GM18499 (cell line): ENCODE results near the gene NPIPB9.
"Not testable (repeated sequence)": the region's sequence is repeated elsewhere in the genome, so short reads cannot be mapped to it uniquely, and the experiment has no call there.

Experiments used
- ATAC-seq: cut with Tn5 transposase; IDR thresholded peaks from one replicate; pipeline ENCODE4 v1.9.1; 2021; ENCODE audit warnings: moderate number of reproducible peaks; ENCODE audit not compliant: insufficient read depth, unreplicated experiment

The NPIPB9 gene

DNA sequence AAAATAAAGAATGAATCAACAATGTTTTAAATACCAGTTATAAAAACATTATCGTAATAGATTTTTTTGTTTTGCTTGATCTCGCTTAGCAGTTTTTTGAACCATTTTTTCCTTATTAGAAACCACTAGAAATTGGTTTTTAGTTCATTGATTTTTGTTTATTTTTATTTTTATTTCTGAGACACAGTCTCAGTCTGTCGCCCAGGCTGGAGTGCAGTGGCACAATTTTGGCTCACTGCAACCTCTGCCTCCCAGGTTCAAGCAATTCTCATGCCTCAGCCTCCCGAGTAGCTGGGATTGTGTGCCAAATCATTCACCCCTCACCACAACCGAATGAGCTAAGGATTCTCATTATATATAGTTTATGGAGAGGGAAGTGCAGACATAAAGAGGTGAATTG is at the start of gene NPIPB9:
TSS of gene NPIPB9 (plus strand) at position 301 of the 400 bp plus-strand sequence.
- not testable (repeated sequence) for ATAC-seq

DNA sequence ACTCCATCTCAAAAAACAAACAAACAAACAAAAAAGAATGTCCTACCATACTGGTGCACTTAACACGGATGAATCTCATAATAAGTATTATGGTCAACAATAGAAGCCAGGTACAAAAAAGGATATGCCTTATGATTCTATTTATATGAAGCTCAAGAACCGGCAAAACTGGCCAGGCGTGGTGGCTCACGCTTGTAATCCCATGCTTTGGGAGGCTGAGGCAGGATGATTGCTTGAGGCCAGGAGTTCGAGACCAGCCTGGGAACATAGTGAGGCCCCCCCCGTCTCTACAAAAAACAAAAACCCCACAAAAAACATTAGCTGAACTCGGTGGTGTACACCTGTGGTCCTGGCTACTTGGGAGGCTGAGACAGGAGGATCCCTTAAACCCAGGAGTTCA is 47.3 kb upstream of the NPIPB9 start:
- ATAC-seq = not testable (repeated sequence)

DNA sequence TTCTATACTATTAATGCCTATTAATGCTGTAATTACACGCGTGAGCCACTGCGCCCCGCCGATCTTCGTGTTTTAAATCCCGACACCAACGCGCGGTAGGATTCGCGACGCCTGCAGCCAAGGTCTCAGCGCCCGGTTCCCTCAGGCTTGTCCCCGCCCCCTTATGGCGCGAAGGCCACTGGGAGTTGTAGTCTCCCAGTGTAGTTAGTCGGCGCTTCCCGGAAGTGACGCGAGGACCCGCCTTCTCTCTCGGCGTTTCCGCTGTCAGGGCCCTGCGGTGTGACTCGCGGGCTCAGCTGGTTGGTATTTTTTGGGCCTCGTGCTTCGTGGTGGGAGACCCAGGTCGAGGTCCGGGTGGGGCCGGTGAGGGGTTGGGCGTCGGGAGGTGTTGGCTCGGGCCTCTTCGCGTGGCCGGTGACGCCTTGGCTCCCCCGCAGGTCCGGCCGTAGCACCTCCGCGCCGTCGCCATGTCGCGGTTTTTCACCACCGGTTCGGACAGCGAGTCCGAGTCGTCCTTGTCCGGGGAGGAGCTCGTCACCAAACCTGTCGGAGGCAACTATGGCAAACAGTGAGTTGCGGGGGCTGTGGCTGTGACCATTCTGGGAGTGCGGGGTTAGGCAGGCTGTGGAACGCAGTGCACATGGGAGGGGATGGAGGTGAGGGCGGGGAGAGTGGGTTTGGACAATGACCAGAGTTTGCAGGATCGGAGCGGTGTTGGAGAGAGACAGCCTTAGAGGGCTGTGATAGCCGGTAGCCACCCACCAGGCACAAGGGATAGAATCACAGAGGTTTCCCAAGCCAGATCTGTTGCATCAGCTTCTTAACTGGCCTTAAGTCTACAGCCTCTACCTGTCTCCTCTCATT is 40.1 kb upstream of the NPIPB9 start, which contains the start of gene EIF3C:
TSS of gene EIF3C (plus strand) at position 245 of the 864 bp plus-strand sequence. CDS start at position 468, 223 bp downstream.
- peak; percentile 46 for ATAC-seq

DNA sequence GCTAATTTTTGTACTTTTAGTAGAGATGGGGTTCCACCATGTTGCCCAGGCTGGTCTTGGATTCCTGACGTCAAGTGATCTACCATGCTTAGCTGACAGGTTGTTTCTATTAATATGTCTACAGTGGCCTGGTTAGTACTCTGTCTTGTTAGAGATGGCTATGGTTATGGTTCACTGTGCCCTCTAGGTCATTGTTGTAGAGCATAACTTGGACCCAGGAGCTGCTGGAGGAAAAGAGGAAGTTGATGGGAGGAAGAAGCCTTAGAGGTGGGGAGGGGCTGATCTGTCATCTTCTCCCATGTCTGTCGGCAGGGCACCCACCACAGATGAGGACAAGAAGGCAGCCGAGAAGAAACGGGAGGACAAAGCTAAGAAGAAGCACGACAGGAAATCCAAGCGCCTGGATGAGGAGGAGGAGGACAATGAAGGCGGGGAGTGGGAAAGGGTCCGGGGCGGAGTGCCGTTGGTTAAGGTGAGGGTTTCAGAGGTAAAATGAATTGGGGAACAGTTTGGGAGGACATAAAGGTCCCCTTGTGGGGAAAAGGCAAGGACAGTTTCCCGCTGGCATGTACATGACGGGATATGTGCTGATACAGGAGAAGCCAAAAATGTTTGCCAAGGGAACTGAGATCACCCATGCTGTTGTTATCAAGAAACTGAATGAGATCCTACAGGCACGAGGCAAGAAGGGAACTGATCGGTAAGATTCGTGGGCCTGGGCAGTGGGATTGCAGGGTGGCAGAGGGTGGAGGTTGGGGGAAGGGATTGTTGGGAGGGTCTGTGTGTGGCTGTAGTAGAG is 28.5 kb upstream of the NPIPB9 start:
- not testable (repeated sequence) for ATAC-seq

DNA sequence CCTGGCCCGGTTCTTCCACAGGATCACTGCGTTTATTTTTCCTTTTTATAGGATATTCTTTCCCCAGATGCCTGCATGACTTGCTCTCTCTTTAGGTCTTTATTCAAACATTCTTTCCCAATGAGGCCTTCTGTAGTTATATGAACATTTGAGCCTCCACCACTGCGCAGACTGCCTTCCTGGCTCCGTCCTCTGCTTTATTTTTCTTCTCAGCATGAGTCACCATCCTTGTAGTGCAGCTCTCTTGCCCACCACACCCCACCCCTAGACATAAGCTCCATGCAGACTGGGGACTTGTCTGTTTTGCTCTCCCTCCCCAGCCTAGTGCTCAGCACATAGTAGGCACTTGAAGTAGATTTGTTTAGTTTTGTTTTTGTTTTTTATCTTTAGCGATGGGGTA is 20.3 kb upstream of the NPIPB9 start:
- not testable (repeated sequence) for ATAC-seq

DNA sequence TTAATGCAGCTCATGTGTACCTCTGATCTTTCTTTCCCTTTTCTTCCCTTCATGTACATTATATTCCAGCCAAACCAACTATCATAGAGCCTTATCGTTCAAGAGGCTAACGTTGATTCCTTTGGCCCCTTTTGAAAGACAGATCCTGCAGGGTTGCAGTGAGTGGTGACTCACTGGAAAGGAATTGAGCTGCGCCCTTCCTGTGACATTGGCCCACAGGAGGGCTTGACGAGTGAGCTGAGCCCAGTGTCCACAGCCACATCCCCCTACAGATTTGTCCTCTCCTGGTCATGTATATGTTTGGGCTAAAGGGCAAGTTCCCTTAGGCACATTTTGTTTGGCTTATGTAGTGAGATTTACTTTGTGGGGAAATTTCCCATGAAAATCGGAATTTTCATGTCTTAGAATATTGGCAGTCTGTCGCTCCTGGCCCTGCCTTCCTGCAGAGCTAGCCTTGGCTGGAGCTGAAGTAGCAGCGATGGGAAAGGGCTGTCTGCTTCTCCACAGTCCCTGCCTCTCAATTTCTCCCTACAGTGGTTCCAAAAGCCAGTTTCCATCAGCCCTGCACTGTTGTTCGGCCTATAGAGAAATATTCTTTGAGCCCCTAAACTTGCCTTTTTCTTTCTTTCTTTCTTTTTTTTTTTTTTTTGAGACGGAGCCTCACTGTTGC is 19.0 kb upstream of the NPIPB9 start:
- not testable (repeated sequence) for ATAC-seq

DNA sequence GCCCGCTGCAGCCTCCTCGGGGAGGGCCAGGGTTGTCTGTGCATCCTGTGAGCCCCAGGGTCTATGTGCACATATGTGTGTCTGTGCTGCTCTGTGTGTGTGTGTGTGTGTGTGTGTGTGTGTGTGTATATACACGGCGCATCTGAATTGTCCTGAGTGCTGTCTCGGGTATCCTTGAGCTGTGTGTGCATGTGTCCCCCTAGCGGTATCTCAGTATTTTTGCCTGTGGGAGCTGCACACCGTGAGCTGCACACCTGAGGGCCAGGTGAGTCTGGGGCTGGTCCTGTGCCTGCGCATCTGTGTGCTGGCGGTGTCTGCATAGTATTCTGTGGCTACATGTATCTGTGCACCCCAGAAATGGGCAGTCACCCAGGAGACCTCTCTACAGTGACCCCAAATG is 11.8 kb upstream of the NPIPB9 start:
- not testable (repeated sequence) for ATAC-seq

DNA sequence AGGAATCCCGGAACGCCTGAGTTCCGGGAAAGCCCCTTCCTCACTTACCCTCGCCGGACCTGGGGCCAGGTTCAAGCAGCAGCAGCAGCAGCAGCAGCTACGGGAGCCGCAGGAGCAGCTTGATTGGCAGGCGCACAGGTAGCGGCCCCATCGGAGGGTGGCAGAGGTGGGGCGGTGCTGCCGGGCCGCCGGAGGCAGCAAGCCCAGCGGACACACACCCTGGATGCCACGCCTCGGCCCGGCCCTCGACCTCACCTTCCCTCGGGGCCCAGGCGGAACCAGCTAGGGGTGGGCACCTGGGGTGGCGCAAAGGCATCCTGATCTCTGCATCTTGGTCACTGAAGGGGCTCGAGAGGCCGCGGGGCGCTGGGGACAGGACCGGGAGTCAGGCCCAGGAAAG is 11.0 kb upstream of the NPIPB9 start:
- not testable (repeated sequence) for ATAC-seq

DNA sequence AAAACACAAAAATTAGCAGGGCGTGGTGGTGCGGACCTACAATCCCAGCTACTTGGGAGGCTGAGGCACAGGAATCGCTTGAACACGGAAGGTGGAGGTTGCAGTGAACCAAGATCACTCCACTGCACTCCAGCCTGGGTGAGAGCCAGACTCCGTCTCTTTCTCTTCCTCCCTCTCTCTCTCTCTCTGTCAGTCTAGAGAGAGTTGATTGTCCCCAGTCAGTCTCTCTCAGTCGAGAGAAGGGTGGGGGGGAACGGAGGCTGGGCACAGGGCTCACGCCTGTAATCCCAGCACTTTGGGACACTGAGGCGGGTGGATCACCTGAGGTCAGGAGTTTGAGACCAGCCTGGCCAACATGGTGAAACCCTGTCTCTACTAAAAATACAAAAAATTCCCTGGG is 10.3 kb upstream of the NPIPB9 start:
- ATAC-seq = not testable (repeated sequence)

DNA sequence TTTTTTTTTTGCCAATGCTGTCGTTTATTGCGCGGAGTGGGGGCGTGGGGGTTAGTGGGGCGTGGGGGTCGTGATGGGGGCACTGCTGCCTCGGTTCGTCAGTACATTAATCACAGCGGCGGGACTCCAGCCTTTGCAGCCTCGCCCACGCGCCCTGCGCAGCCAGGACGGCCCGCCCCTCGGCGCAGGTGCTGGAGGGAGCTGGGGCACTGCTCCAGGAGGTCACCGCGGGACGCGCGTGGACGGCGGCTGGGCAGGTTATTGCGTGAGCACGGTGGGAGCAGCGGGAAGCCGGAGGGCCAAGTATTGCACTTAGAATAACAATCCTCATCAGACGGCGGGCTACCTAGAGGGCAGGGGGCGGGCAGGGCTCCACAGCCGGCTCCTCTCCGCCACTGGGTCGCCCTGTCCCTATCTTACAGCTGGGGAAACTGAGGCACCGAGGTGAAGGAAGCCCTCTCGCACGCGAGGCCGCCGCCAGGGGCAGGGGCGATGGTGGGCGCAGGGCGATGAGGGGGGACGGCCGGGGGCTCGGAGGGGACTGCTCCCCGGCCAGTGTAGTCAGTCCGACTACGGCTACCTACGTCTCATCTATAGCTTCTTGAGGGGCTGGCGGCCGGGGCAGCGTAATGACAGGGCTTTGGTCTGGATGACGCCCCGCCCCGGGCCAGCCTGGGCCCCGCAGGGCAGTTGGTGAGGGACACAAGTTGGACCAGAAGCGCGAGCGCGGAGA is 4.8 kb upstream of the NPIPB9 start:
- ATAC-seq = not testable (repeated sequence)

DNA sequence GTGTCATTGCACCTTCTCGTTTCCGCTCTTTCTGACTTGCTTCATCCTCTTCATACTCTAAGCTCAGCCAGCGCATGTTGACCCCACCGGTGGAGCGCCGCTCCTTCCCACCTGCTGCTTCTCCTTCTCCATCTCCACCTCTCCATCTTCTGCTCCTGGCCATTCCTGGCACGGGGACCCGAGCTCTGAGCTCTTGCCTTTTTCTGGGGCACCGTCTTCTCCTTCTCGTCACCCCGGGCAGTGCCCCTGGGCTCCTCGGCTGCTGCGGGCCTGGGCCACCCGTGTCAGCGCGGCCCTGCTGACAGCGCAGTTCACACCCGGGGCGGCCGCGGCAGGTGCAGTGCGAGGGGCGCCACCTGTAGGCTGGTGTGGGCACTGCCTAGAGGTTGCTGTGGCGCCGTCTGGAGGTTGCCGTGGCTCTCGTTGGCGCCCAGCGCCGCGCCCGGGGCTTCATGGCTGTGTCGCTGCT is 1.6 kb upstream of the NPIPB9 start:
- not testable (repeated sequence) for ATAC-seq

DNA sequence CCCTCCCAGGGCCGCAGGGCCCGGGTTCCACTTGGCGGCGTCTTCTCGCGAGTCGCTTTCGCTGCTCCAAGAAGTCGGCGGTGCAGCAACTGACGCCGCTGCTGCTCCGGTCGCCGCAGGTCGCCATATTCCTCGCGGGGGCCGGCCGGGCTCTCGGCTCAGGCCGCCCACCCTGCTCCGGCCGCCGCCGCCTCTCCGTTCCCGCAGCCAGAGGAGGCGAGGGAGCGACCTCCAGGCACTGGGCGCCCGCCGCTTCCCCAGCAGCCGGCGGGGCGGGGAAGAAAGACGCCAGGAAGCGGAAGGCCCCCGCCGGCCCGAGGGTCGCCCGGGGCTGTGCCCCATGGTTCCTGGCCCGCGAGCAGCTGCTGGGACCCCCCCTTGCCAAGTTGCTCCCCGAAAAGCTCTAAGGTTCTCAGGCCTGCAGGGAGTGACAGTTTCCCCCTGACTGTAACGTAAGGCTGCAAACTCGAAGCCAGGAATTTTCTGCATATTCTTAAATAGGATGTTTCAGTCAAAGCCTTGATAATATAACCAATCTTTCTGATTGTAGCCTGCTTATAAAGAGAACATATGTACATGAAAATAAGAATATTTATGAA is 1.0 kb upstream of the NPIPB9 start:
- not testable (repeated sequence) for ATAC-seq

DNA sequence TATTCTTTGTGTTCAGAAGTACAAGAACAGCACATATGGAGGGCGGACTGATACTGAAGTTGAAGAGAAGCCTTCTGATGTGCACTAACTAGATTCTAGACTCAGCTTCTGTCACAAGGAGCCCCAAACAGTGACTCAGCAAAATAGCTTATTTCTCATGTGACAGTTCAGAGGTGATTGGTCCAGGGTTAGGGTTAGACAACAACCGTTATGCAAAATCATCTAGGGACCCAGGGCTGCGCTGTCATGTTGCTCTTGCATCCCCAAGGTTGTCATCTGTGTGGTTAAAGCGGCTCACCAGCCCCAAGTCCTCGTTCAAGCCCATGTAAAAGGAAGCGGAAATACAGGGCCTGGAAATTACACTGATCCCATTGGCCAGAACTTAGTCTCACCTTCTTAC is 30.1 kb downstream of the NPIPB9 start:
- ATAC-seq = not testable (repeated sequence)

DNA sequence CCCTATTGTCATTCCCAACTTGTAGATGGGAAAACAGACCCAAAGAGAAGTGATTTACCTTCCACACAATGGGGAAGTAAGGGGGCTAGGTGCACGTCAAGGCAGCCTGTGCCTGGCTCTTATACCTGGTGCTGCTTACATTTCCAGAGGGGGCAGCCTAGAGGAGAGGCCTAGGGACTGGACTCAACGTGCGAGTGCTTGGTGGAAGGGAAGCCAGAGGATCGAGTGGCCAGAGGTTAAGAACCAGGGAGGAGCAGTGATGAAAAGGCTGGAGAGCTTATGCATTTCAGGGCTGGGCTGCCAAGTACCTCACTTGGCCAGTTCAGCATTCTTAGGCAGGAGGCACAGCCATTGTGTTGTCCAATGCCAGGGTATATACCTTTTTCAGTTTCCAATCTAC is 30.8 kb downstream of the NPIPB9 start:
- not testable (repeated sequence) for ATAC-seq

DNA sequence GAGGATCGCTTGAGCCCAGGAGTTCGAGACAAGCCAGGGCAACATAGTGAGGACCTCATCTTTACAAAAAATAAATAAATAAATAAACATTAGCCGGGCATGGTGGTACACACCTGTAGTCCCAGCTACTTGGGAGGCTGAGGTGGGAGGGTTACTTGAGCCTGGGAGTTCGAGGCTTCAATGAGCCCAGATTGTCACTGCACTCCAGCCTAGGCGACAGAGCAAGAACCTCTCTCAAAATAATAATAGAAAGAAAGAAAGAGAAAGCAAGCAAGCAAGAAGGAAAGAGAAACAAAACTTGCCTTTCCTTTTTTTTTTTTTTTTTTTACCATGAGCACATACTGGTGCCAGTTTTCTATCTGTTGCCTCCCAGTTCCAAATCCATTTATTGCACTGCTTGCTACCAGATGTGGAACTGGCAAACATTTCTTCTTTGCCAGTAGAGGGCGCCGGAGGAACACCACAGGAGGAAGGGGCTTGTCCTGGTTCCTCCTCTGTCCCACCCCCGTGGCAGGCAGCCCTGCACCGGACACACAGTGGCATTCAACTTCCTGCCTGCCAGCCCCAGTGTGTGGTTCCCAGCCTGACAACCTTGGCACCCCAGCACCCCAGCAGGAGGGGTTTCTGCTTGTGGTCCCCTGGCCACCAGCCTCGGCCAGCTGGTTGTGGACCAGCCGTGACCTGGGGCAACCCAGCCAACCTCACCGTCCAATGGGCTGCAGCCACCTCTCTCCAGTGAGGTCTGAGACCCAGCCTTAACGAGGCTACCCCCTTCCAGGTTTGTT is 50.8 kb downstream of the NPIPB9 start:
- ATAC-seq = not testable (repeated sequence)

DNA sequence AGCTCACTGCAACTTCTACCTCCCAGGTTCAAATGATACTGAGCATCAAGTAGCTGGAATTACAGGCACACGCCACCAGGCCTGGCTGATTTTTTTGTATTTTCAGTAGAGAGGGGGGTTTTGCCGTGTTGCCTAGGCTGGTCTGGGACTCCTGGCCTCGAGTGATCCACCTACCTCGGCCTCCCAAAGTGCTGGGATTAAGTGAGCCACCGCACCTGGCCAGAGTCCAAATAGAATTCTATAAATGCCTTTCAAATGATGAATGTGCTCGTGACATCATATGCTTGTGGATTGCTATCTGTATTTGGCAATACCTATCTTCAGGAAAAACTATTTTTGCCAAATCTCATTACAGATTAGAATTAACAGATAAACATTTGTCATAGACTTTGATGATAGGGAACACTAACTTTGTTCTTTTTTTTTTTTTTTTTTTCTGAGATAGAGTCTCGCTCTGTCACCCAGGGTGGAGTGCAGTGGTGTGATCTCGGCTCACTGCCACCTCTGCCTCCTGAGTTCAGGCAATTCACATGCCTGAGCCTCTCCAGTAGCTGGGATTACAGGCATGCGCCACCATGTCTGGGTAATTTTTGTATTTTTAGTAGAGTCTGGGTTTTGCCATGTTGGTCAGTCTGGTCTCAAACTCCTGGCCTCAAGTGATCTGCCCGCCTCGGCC is 56.0 kb downstream of the NPIPB9 start:
- not testable (repeated sequence) for ATAC-seq

DNA sequence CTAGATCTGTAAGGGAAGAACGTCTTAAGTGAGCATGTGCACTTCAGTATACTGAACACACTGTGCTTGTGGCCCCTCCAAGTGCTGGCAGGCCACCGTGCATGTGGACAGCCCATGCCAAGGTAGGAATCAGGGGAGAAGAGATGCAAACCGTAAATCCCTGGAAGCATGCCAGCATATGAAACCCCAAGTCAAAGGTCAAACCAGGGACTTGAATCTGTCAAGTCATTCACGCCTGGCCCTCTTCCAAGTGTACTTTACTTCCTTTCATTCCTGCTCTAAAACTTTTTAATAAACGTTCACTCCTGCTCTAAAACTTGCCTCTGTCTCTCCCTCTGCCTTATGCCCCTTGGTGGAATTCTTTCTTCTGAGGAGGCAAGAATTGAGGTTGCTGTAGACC is 68.4 kb downstream of the NPIPB9 start:
- no peak for ATAC-seq

DNA sequence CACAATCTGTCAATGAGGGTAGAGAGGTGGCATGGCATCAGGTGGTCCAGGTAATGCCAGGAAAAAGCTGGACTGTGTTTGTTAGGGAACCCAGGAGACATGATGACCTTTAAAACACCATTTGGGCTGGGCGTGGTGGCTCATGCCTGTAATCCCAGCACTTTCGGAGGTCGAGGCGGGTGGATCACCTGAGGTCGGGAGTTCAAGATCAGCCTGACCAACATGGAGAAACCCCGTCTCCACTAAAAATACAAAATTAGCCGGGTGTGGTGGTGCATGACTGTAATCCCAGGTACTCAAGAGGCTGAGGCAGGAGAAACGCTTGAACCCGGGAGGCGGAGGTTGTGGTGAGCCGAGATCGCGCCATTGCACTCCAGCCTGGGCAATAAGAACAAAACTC is 69.0 kb downstream of the NPIPB9 start:
- ATAC-seq = not testable (repeated sequence)
